SK-N-SH (cell line): ENCODE results near the gene RNF149.

ENCODE experiments used
- CTCF ChIP-seq: fragments of 200-600 bp; sonication (generic); IDR thresholded peaks from 2 replicates; pipeline ENCODE4 v1.6.1; 2017; ENCODE audit warnings: antibody characterized with exemption, mild to moderate bottlenecking, moderate library complexity
- EP300 ChIP-seq, 2 experiments: IDR thresholded peaks; 2 replicates each; pipeline versions ENCODE4 v1.4.0 to v1.6.1; 2012; ENCODE audit warnings: borderline replicate concordance in 1 of 2, low read depth in 1 of 2, low read length in 1 of 2
- EZH2phosphoT487 ChIP-seq: fragments of 200-600 bp; sonication (generic); IDR thresholded peaks from 2 replicates; pipeline ENCODE4 v1.6.1; 2017; ENCODE audit warnings: low read depth, mixed run types, mild to moderate bottlenecking, antibody characterized with exemption, moderate library complexity, borderline replicate concordance
- GABPA ChIP-seq: IDR thresholded peaks from 2 replicates; pipeline ENCODE4 v1.4.0; 2012; ENCODE audit warnings: low read depth, mild to moderate bottlenecking
- MAX ChIP-seq: IDR thresholded peaks from 2 replicates; pipeline ENCODE4 v1.4.0; 2012; ENCODE audit warnings: low read depth
- NFIC ChIP-seq: IDR thresholded peaks from 2 replicates; pipeline ENCODE4 v1.4.0; 2012; ENCODE audit warnings: borderline replicate concordance
- NRF1 ChIP-seq: IDR thresholded peaks from 2 replicates; pipeline ENCODE4 v1.6.1; 2012; ENCODE audit warnings: low read depth, mild to moderate bottlenecking, low read length
- POLR2AphosphoS5 ChIP-seq: IDR thresholded peaks from 2 replicates; pipeline ENCODE4 v1.6.1; 2012; ENCODE audit warnings: low read depth, low read length
- REST ChIP-seq: IDR thresholded peaks from 2 replicates; pipeline ENCODE4 v1.6.1; 2012; ENCODE audit warnings: mild to moderate bottlenecking, low read depth, low read length, moderate library complexity
- RFX5 ChIP-seq: IDR thresholded peaks from 2 replicates; pipeline ENCODE4 v1.6.1; 2012; ENCODE audit warnings: mild to moderate bottlenecking, improper control_type of control experiment, low read length
- SIN3A ChIP-seq: IDR thresholded peaks from 2 replicates; pipeline ENCODE4 v1.6.1; 2012; ENCODE audit warnings: low read depth, mild to moderate bottlenecking, low read length, moderate library complexity, borderline replicate concordance
- USF1 ChIP-seq: IDR thresholded peaks from 2 replicates; pipeline ENCODE4 v1.4.0; 2012; ENCODE audit warnings: low read depth, borderline replicate concordance
- USF2 ChIP-seq: fragments of 150-350 bp; IDR thresholded peaks from 2 replicates; pipeline ENCODE4 v1.6.1; 2017; ENCODE audit warnings: antibody characterized with exemption, low read length, low read depth, borderline replicate concordance
- ZBTB33 ChIP-seq: IDR thresholded peaks from 2 replicates; pipeline ENCODE4 v1.4.0; 2012; ENCODE audit warnings: low read depth, borderline replicate concordance

GRCh38 chr2:101281482-101281881 is 27.0 kb downstream of the RNF149 start:
- TF ChIP-seq NRF1 = no peak
- TF ChIP-seq SIN3A = no peak
- no peak for TF ChIP-seq USF1
- no peak for TF ChIP-seq EZH2phosphoT487
- no peak for TF ChIP-seq EP300 (IDR thresholded peaks at IDR 0.05; ENCODE audit: borderline replicate concordance in 1 of 2, low read depth in 1 of 2, low read length in 1 of 2)
- TF ChIP-seq CTCF = no peak
- TF ChIP-seq MAX = no peak
- TF ChIP-seq GABPA = no peak
- TF ChIP-seq POLR2AphosphoS5 = no peak
- TF ChIP-seq REST = no peak
- TF ChIP-seq NFIC = no peak
- TF ChIP-seq RFX5 = no peak
- TF ChIP-seq USF2 = no peak
- TF ChIP-seq ZBTB33 = no peak
